Thoracic aorta (tissue), 2 donors: ENCODE data around the gene CANT1. TPM values are rescaled to one million over a fixed set of nuclear protein-coding genes. Genes with fewer than 3 reads are reported as not detected.

ENCODE experiments used
- ATAC-seq: fragments of 150-250 bp; one replicate; pipeline ENCODE4 v1.8.0; 2017; ENCODE audit warnings: low read depth; ENCODE audit not compliant: insufficient number of reproducible peaks, low FRiP score
- DNase-seq: peaks from one replicate; pipeline ENCODE4 v3.0.0-alpha.2; 2020; ENCODE audit warnings: low spot score
- H3K27ac ChIP-seq, 2 donors: fragments of 200-600 bp; sonication (generic); 1 replicate in 1 of 2; 2 replicates in 1 of 2; pipeline ENCODE4 v1.5.1; 2016; ENCODE audit warnings: mild to moderate bottlenecking in 2 of 2, moderate library complexity in 2 of 2
- H3K27me3 ChIP-seq: fragments of 200-600 bp; sonication (generic); replicated peaks from 2 replicates; pipeline ENCODE4 v1.6.0; 2016; ENCODE audit warnings: mild to moderate bottlenecking; ENCODE audit not compliant: insufficient read depth
- H3K36me3 ChIP-seq: fragments of 200-600 bp; sonication (generic); one replicate; pipeline ENCODE4 v1.5.1; 2016
- H3K4me1 ChIP-seq, 2 donors: fragments of 200-600 bp; sonication (generic); 1 replicate in 1 of 2; 2 replicates in 1 of 2; pipeline versions ENCODE4 v1.5.1 to v1.6.0; 2016; ENCODE audit warnings: low read depth in 2 of 2, mild to moderate bottlenecking in 1 of 2; ENCODE audit not compliant: control insufficient read depth in 1 of 2
- H3K4me3 ChIP-seq: fragments of 200-600 bp; sonication (generic); 2 replicates; pipeline ENCODE4 v1.5.1; 2016; ENCODE audit warnings: mild to moderate bottlenecking
- H3K9me3 ChIP-seq: fragments of 200-600 bp; sonication (generic); 2 replicates; pipeline ENCODE4 v1.5.1; 2016
- CTCF ChIP-seq: fragments of 200-600 bp; sonication (generic); IDR thresholded peaks from one replicate; pipeline ENCODE4 v1.5.1; 2019; ENCODE audit warnings: antibody characterized with exemption
- total RNA-seq, 2 donors: library from RNA; depleted of rRNA; stranded (reverse); fragments of >200 nt; gene quantifications; one replicate each; pipeline versions ENCODE4 v1.1.0 to v1.2.3, GENCODE V29; 2016

The CANT1 gene
- total RNA-seq, 2 donors from 2014 or later, result 21.4 to 41.0 TPM

GRCh38 chr17:79005063-79005861 is 4.3 kb downstream of the CANT1 start:
- Histone ChIP-seq H3K4me3 (no peak overlapping the region), H3K9me3 (no peaks in the 10 kb centered on the region), H3K36me3 (no peaks in the 10 kb centered on the region), H3K27ac (no peak overlapping the region), H3K4me1 (peaks cover 24 to 30% of the 10 kb centered on the region in 2 donors), H3K27me3 (no peaks in the 10 kb centered on the region)
- TF ChIP-seq CTCF, result no peak
- DNase-seq (no peak), ATAC-seq (no peak)

- Histone ChIP-seq H3K9me3 (no peaks in the 10 kb centered on the region), H3K4me1 (peaks cover 24 to 30% of the 10 kb centered on the region in 2 donors), H3K27me3 (no peaks in the 10 kb centered on the region), H3K36me3 (no peaks in the 10 kb centered on the region), H3K4me3 (no peak overlapping the region), H3K27ac (no peak overlapping the region)
- TF ChIP-seq CTCF, result no peak
- ATAC-seq, result no peak
- no peak for DNase-seq
These were observed 5.7 kb downstream of the CANT1 start for GRCh38 chr17:79003661-79004411.

GRCh38 chr17:79002796-79003593 is 6.6 kb downstream of the CANT1 start:
- H3K4me3 ChIP-seq, result no peak overlapping the region
- H3K4me1 ChIP-seq, result peaks cover 18 to 30% of the 10 kb centered on the region in 2 donors
- no peak for TF ChIP-seq CTCF
- H3K9me3 ChIP-seq, result no peaks in the 10 kb centered on the region
- no peak overlapping the region for H3K27ac ChIP-seq
- H3K27me3 ChIP-seq, result no peaks in the 10 kb centered on the region
- no peaks in the 10 kb centered on the region for H3K36me3 ChIP-seq
- DNase-seq, result no peak
- ATAC-seq, result no peak

GRCh38 chr17:79002291-79002690 is 7.3 kb downstream of the CANT1 start:
- no peak for ATAC-seq
- TF ChIP-seq CTCF, result no peak
- Histone ChIP-seq H3K36me3 (peaks cover 2% of the 10 kb centered on the region), H3K4me1 (peaks cover 24 to 29% of the 10 kb centered on the region in 2 donors), H3K27ac (no peak overlapping the region), H3K27me3 (no peaks in the 10 kb centered on the region), H3K9me3 (no peaks in the 10 kb centered on the region), H3K4me3 (no peak overlapping the region)
- no peak for DNase-seq
